ENCODE measurements around the gene SUGT1. TPM values are rescaled to one million over a fixed set of nuclear protein-coding genes. Genes with fewer than 3 reads are reported as not detected.

The SUGT1 gene
- polyA plus RNA-seq, 2 of the 4 experiments (the other 2 are of a cell fraction): 56.4 to 61.4 TPM

DNA sequence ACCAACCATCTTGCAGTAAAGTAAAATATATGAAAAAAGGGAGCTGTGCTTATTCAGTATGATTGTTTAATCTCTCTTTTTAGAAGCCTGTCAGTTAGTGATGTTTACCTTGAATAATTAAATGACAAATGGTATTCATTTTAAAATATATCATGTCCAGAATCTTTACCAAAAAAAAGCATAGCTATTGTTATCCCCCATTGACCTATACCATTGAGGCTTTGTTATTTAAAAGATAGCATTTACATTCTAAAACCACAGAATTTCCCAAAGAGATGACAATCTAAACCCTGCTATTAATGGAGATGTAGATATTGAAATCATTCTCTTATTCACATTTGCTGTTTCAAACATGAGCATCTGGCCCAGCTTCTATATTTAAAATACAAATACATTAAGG lies 84.8 kb downstream of the SUGT1 start:
- H3K27ac ChIP-seq: no peak overlapping the region
- CTCF ChIA-PET: no interaction called here
- no peaks in the 10 kb centered on the region for H3K9me3 ChIP-seq
- no peak for ATAC-seq
- no peak overlapping the region for H3K4me3 ChIP-seq
- no peak overlapping the region for H3K4me2 ChIP-seq
- no peaks in the 10 kb centered on the region for H3K4me1 ChIP-seq
- POLR2A ChIA-PET: no interaction called here
- TF ChIP-seq HOXA7 (CRISPR knock-in tag; IDR thresholded peaks at IDR 0.05) (no peak), BHLHE40 (IDR thresholded peaks at IDR 0.05; ENCODE audit: low read depth, low read length) (no peak), EP300 (IDR thresholded peaks at IDR 0.05) (no peak), RFX5 (IDR thresholded peaks at IDR 0.05) (no peak), HDAC2 (IDR thresholded peaks at IDR 0.05) (no peak), JUN (IDR thresholded peaks at IDR 0.05) (no peak), MYC (IDR thresholded peaks at IDR 0.05; ENCODE audit: borderline replicate concordance, low read length) (no peak)
- DNase-seq (ENCODE audit: low read depth in 1 of 2, low spot score in 1 of 2): no peak
- no peak for FAIRE-seq

DNA sequence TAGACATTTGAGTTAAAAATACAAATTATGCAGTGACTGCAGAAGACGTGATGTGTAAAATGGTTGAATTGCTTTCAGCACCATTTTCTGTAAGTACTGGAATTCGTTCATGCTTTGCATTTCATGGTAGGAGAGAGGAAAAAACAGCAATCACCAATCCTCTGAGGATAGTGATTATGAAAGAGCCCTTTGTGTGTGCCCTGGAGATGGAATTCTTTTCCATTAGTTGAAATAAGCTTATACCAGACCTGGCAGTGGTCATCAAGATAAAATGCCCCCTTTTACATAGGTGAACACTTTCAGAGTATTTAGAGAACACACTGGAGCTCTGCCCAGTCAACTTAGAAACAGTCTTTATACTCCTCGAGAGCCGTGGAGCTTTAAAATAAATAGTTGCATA lies 85.3 kb downstream of the SUGT1 start:
- ATAC-seq (no peak), DNase-seq (ENCODE audit: low read depth in 1 of 2, low spot score in 1 of 2) (no peak), FAIRE-seq (no peak)
- Histone ChIP-seq H3K4me3 (no peak overlapping the region), H3K9me3 (no peaks in the 10 kb centered on the region), H3K27ac (no peak overlapping the region), H3K4me1 (no peaks in the 10 kb centered on the region), H3K4me2 (no peak overlapping the region)
- WGBS (ENCODE audit: missing lambda C conversion rate): 23% methylated on average over 4 of the region's 4 CpGs
- ChIA-PET CTCF (no interaction called here), POLR2A (no interaction called here)
- TF ChIP-seq EP300 (IDR thresholded peaks at IDR 0.05) (no peak), EHF (CRISPR knock-in tag; IDR thresholded peaks at IDR 0.05) (no peak), GATA3 (IDR thresholded peaks at IDR 0.05; ENCODE audit: borderline replicate concordance) (no peak), FOSB (CRISPR knock-in tag; IDR thresholded peaks at IDR 0.05) (no peak), FOXS1 (CRISPR knock-in tag; IDR thresholded peaks at IDR 0.05) (no peak), ESRRA (IDR thresholded peaks at IDR 0.05; ENCODE audit: borderline replicate concordance, low read length) (no peak), RARB (CRISPR knock-in tag; IDR thresholded peaks at IDR 0.05) (no peak), HEYL (CRISPR knock-in tag; IDR thresholded peaks at IDR 0.05) (no peak), RCOR1 (IDR thresholded peaks at IDR 0.05; ENCODE audit: low read depth, low read length) (no peak), ZFP36 (IDR thresholded peaks at IDR 0.05; ENCODE audit: borderline replicate concordance, partially characterized antibody) (no peak), ZNF302 (CRISPR knock-in tag; IDR thresholded peaks at IDR 0.05) (no peak), NPAS2 (CRISPR knock-in tag; IDR thresholded peaks at IDR 0.05; ENCODE audit: borderline replicate concordance) (no peak), NFE2L2 (conservative IDR thresholded peaks at IDR 0.05; ENCODE audit: low read length) (no peak), CEBPB (IDR thresholded peaks at IDR 0.05) (no peak), TFCP2L1 (CRISPR knock-in tag; IDR thresholded peaks at IDR 0.05) (no peak)
- TF ChIP-seq, protein P1, sequence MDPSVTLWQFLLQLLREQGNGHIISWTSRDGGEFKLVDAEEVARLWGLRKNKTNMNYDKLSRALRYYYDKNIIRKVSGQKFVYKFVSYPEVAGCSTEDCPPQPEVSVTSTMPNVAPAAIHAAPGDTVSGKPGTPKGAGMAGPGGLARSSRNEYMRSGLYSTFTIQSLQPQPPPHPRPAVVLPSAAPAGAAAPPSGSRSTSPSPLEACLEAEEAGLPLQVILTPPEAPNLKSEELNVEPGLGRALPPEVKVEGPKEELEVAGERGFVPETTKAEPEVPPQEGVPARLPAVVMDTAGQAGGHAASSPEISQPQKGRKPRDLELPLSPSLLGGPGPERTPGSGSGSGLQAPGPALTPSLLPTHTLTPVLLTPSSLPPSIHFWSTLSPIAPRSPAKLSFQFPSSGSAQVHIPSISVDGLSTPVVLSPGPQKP (IDR thresholded peaks at IDR 0.05; ENCODE audit: low read depth, low read length): no peak

DNA sequence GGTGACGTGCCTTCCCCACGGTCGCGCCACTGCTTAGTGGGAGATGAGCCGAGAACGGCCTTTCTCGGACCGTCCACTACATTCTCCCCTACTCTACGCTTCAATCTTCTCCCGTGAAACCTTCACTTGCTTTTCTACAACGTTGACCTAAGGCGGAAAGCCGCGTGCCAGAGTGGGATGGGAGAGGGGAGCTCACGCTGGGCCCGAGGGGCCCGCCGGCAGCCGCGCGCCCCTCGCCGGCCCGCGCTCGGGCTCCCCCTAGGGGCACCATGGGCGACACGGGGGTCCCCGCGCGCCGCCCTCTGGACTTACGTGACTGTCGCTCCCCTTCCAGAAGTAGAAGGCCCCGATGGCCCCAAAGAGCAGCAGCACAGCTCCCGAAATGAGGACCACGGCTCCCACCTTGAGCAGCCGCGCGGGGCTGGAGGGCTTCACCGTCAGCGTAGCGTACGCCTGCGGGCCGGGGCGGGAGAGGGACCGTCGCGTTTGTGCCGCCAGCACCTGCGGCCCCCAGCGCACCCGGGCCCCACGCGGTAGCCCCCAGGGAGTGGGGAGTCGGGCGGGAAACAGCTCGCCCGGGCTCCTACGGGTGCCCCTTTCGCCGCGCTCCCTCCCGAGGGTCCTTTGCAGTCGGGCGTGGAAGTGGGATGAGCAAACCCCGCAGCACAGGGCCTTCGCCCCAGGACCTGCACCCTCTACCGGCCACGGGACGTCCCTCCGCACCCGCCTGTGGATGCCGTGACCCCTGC lies 86.3 kb downstream of the SUGT1 start:
- no peak overlapping the region for H3K4me3 ChIP-seq
- ChIA-PET CTCF (no interaction called here), POLR2A (no interaction called here)
- 83% methylated on average over 37 of the region's 75 CpGs for WGBS (ENCODE audit: missing lambda C conversion rate)
- H3K4me1 ChIP-seq: no peaks in the 10 kb centered on the region
- ATAC-seq: no peak
- no peak for FAIRE-seq
- H3K4me2 ChIP-seq: no peak overlapping the region
- TF ChIP-seq HOXB13 (CRISPR knock-in tag; IDR thresholded peaks at IDR 0.05; ENCODE audit: low read depth): no peak
- no peak for TF ChIP-seq BHLHE40 (IDR thresholded peaks at IDR 0.05; ENCODE audit: low read depth, low read length)
- no peak for TF ChIP-seq ESRRA (IDR thresholded peaks at IDR 0.05; ENCODE audit: borderline replicate concordance, low read length)
- no peak for TF ChIP-seq HOXA7 (CRISPR knock-in tag; IDR thresholded peaks at IDR 0.05)
- no peak for TF ChIP-seq MYC (IDR thresholded peaks at IDR 0.05; ENCODE audit: borderline replicate concordance, low read length)
- no peak for TF ChIP-seq KDM1A (IDR thresholded peaks at IDR 0.05; ENCODE audit: low read depth)
- no peak for TF ChIP-seq ZC3H11A (IDR thresholded peaks at IDR 0.05)
- no peak for TF ChIP-seq RNF2 (IDR thresholded peaks at IDR 0.05; ENCODE audit: borderline replicate concordance, low read depth)
- no peak for TF ChIP-seq FOSB (CRISPR knock-in tag; IDR thresholded peaks at IDR 0.05)
- TF ChIP-seq, protein P1 (IDR thresholded peaks at IDR 0.05; ENCODE audit: low read depth, low read length): no peak
- TF ChIP-seq HOXB5 (CRISPR knock-in tag; IDR thresholded peaks at IDR 0.05): no peak
- TF ChIP-seq HEYL (CRISPR knock-in tag; IDR thresholded peaks at IDR 0.05): no peak
- no peak for TF ChIP-seq CBX8 (IDR thresholded peaks at IDR 0.05)
- DNase-seq (ENCODE audit: low read depth in 1 of 2, low spot score in 1 of 2): no peak
- H3K27ac ChIP-seq: no peak overlapping the region
- H3K9me3 ChIP-seq: no peaks in the 10 kb centered on the region

Data from A549 (cell line).